K562 (cell line): ENCODE results near the gene LRRC59. TPM values are rescaled to one million over a fixed set of nuclear protein-coding genes. Genes with fewer than 3 reads are reported as not detected.

ENCODE experiments used
- CTCF ChIP-seq, 3 experiments: IDR thresholded peaks in 2 of 3; conservative IDR thresholded peaks in 1 of 3; 2 replicates each; pipeline ENCODE4 v1.5.1; 2011 to 2012; ENCODE audit warnings: low read length in 3 of 3, mild to moderate bottlenecking in 3 of 3, control low read depth in 2 of 3, improper control_type of control experiment in 1 of 3, inconsistent platforms in 1 of 3, low read depth in 1 of 3, mixed read lengths in 1 of 3, moderate library complexity in 1 of 3; ENCODE audit not compliant: insufficient read depth in 2 of 3
- MNT ChIP-seq, 2 experiments: fragments of 450-650 bp; conservative IDR thresholded peaks; 2 replicates each; pipeline ENCODE4 v1.6.1; 2017; ENCODE audit warnings: mild to moderate bottlenecking in 2 of 2, moderate library complexity in 2 of 2
- MXD1 ChIP-seq: fragments of 250-450 bp; sonication (Bioruptor Pico); IDR thresholded peaks from 2 replicates; pipeline ENCODE4 v1.8.0; 2021; ENCODE audit warnings: borderline replicate concordance, mild to moderate bottlenecking, moderate library complexity; ENCODE audit not compliant: poor library complexity, severe bottlenecking
- THRAP3 ChIP-seq: fragments of 450-650 bp; IDR thresholded peaks from 2 replicates; pipeline ENCODE4 v1.6.1; 2016; ENCODE audit warnings: mild to moderate bottlenecking, inconsistent platforms, borderline replicate concordance
- ZNF639 ChIP-seq, 2 experiments: fragments of 200-800 bp in 1 of 2; sonication (Bioruptor generic) in 1 of 2; sonication (generic) in 1 of 2; formaldehyde crosslinking in 1 of 2; IDR thresholded peaks in 1 of 2; conservative IDR thresholded peaks in 1 of 2; 2 replicates each; pipeline versions ENCODE4 v1.5.0 to v1.6.1; 2016 to 2020; ENCODE audit warnings: missing compliant biosample characterization in 1 of 2, missing genetic modification characterization in 1 of 2, missing genetic modification reagents in 1 of 2
- ZNF695 ChIP-seq: fragments of 450-650 bp; formaldehyde crosslinking; IDR thresholded peaks from 2 replicates; pipeline ENCODE4 v1.4.0; 2020; ENCODE audit warnings: mild to moderate bottlenecking, moderate library complexity
- polyA plus RNA-seq, 8 experiments: library from polyadenylated mRNA; depleted of rRNA in 4 of 8; stranded (reverse) in 5 of 8; unstranded in 3 of 8; fragments of >200 nt; fragmentation: Nextera tagmentation in 2 of 8; fragmentation: Illumina TruSeq in 1 of 8; extraction: Ambion mirVana in 2 of 8; extraction: Trizol in 1 of 8; gene quantifications; 2 replicates each; pipeline versions ENCODE4 v1.2.1 to v1.2.3, GENCODE V29; 2011 to 2014; ENCODE audit warnings: inconsistent platforms in 1 of 8, missing spikeins in 1 of 8
- total RNA-seq, 7 experiments: library from RNA; depleted of rRNA in 6 of 7; stranded (reverse); fragments of >200 nt in 6 of 7; fragmentation: Illumina TruSeq in 2 of 7; extraction: Trizol in 2 of 7; gene quantifications; 2 replicates each; pipeline versions ENCODE4 v1.2.1 to v1.2.3, GENCODE V29; 2011 to 2021; ENCODE audit warnings: low replicate concordance in 1 of 7

The LRRC59 gene
- total and polyA plus RNA-seq, 9 of the 15 experiments (the other 6 are each of a cell fraction or from before 2014, with no cell fraction given) = 27.8 to 244 (median 154) TPM

GRCh38 chr17:50372222-50372757 is 25.0 kb downstream of the LRRC59 start (continued):
- no peak for TF ChIP-seq CTCF (IDR thresholded peaks at IDR 0.05 in 2 of 3, conservative IDR thresholded peaks at IDR 0.05 in 1 of 3; ENCODE audit: insufficient read depth in 2 of 3, low read depth in 1 of 3, low read length in 3 of 3)
- no peak for TF ChIP-seq MXD1
- no peak for TF ChIP-seq ZNF639 (CRISPR knock-in tag; conservative IDR thresholded peaks at IDR 0.05 in 1 of 2, IDR thresholded peaks at IDR 0.05 in 1 of 2)
- TF ChIP-seq MNT (conservative IDR thresholded peaks at IDR 0.05) = no peak
- TF ChIP-seq ZNF695 = no peak
- TF ChIP-seq THRAP3 = no peak
- TF ChIP-seq, all 486 proteins: peak for 5
